Renal cortical epithelial cell (primary cell): ENCODE results near the gene SPANXC. TPM values are rescaled to one million over a fixed set of nuclear protein-coding genes. Genes with fewer than 3 reads are reported as not detected.
"Not testable (repeated sequence)": the region's sequence is repeated elsewhere in the genome, so short reads cannot be mapped to it uniquely, and the experiment has no call there.

Source experiments
- DNase-seq: peaks from one replicate; pipeline ENCODE4 v3.0.0-alpha.2; 2011; ENCODE audit warnings: low read depth
- total RNA-seq: library from RNA; depleted of rRNA; stranded (reverse); fragments of >200 nt; gene quantifications from 2 replicates; pipeline ENCODE4 v1.2.3, GENCODE V29; 2014

The SPANXC gene
- total RNA-seq = not detected in 2 replicates

DNA sequence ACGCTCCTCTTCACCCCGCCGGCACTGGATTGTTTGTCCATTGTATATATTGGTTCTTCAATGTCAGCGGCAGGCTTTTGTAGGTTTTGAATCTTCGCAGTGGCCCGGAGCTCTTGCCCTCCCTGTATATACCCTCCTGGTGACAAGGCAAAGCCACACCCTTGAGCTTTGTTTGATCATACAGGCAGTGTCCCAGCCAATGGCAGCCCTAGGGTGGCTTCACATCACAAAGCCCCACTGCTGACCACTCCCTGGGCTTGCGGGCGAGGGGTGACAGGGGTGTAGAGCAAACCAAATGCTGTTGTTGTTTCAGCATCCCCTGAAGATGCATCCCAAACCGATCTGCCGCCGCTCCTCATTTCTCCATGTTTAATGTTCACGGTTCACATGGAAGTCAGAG lies at the start of gene SPANXC:
Gene SPANXC, minus strand, starts transcription at position 101 of the 400 bp plus-strand sequence. Its CDS starts 60 bp downstream, at position 41.
- DNase-seq = not testable (repeated sequence)

- DNase-seq = no peak
Observed at GRCh38 chrX:141279476-141279875, 37.2 kb upstream of the SPANXC start.

DNA sequence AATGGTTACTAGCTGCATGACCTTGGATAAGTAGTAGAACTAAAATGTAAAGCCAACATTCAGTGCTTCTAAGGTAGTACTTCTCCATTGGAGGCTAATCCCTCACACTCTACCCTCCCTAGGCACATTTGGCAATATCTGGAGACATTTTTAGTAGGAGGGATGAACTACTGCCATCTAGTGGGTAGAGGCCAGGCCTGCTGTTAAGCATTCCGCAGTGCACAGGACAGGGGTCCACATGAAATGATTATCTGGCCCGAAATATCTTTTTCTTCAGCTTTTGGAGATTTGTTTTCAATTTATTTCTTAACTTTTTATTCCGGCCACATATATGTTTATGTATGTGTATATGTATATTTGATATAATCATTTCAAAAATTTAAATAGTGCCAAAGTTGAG lies 36.0 kb upstream of the SPANXC start:
- DNase-seq = peak; percentile 7

- DNase-seq = no peak
Observed at GRCh38 chrX:141258080-141258479, 15.8 kb upstream of the SPANXC start.

- DNase-seq = peak; percentile 7
Observed at GRCh38 chrX:141221611-141222010, 20.7 kb downstream of the SPANXC start.

DNA sequence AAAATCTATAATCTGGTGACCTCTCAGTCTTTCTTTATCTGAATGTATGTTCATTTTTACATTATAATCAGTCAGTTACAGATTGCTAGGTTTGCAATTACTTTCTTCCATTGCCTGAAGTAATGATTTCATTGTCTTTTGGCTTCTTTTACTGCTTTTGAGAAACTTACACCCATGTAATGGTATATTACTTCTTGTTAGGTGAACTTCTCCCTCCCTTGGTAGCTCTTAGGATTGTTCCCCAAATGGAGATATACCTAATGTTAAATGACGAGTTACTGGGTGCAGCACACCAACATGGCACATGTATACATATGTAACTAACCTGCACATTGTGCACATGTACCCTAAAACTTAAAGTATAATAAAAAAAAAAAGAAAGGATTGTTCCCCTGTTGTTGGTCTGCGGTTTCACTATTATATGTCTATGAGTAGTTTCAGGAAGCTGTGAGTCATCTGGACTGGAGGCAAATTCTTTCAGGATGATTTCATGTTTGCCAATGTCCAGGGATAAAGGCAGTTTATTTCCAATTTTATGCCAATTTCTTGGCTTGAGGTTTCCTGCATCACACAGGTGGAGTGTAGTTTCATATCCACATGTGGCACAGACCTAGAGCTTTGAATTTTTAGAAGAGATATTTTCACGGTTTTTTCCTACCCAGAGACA lies 21.8 kb downstream of the SPANXC start:
- DNase-seq = peak; percentile 91

DNA sequence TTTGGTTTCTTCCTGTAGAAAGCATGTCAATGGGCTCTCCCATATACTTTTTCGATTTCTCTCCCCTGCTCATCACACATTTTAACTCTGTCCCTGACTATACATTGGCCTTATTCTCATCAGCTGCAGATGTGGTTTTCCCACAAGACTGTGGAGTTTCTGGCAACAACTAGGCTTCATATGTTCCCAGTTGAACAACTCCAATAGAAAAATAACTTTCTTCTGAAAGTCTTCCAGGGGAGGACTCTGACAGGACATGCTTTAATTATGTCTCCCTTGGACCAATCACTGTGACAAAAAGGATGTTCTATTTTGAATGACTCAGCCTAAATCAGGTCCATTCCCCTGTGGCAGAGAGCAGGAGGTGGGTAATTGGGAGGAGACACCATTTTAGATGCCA lies 28.1 kb downstream of the SPANXC start:
- DNase-seq = no peak

DNA sequence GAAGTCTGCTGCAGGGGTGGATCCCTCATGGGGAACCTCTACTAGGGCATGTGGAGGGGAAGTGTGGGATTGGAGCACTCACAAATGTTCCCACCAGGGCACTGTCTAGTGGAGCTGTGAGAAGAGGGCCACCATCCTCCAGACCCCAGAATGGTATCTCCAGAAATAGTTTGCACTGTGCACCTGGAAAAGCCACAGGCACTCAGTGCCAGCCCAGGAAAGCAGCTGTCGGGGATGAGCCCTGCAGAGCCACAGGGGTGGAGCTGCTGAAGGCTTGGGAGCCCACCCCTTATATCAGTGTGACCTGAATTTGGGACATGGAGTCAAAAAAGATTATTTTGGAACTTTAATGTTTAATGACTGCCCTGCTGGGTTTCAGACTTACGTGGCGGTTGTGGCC lies 40.4 kb downstream of the SPANXC start:
- no peak for DNase-seq

Other genes with a start within 250 kb of the SPANXC start
- not detected in 2 replicates for gene SPANXB1, start 239.9 kb downstream of the SPANXC start, total RNA-seq
- 1.2 and 7.6 TPM in 2 replicates for gene LDOC1, start 65.4 kb downstream of the SPANXC start, total RNA-seq